Lower lobe of right lung (tissue), 2 donors: ENCODE data around the gene NPC1L1. TPM values are rescaled to one million over a fixed set of nuclear protein-coding genes. Genes with fewer than 3 reads are reported as not detected.

Source experiments
- ATAC-seq, 2 donors: fragments of 200-7000 bp; cut with Tn5 transposase; one replicate each; pipeline ENCODE4 v1.9.1; 2020 to 2022; ENCODE audit warnings: mild to moderate bottlenecking in 2 of 2, moderate library complexity in 2 of 2
- DNase-seq: peaks from one replicate; pipeline ENCODE4 v3.0.0-alpha.2; 2020
- H3K27ac ChIP-seq: fragments of 200-600 bp; one replicate; pipeline ENCODE4 v1.8.0; 2022
- H3K27me3 ChIP-seq: fragments of 200-600 bp; one replicate; pipeline ENCODE4 v1.8.0; 2022; ENCODE audit warnings: low read depth
- H3K36me3 ChIP-seq: fragments of 200-600 bp; one replicate; pipeline ENCODE4 v1.8.0; 2022; ENCODE audit warnings: mild to moderate bottlenecking
- H3K4me1 ChIP-seq: fragments of 200-600 bp; one replicate; pipeline ENCODE4 v1.8.0; 2022
- H3K4me3 ChIP-seq: fragments of 200-600 bp; one replicate; pipeline ENCODE4 v1.8.0; 2022; ENCODE audit warnings: mild to moderate bottlenecking
- H3K9me3 ChIP-seq: fragments of 200-600 bp; one replicate; pipeline ENCODE4 v1.8.0; 2022
- intact Hi-C: fragments of 100-400 bp; cut with DNase I; formaldehyde crosslinking; loops from one replicate; pipeline ENCODE4 v1.11.0; 2022
- total RNA-seq: library from RNA; stranded (reverse); fragmentation: NEBNext Ultra II Directional; extraction: Animal tissue kit (Norgen Biotek cat#: 25700); gene quantifications from one replicate; pipeline ENCODE4 v1.2.1, GENCODE V29; 2021
- TF ChIP-seq, protein P1 (sequence below): fragments of 200-600 bp; IDR thresholded peaks from one replicate; pipeline ENCODE4 v1.8.0; 2022; ENCODE audit warnings: antibody characterized with exemption, mild to moderate bottlenecking
- donor health status: DM: no; HTN: yes; CAD: no; lungs with severe emphysema.

NPC1L1 gene
- total RNA-seq, 1 donor from 2014 or later, result 0.21 TPM

GRCh38 chr7:44539669-44540506 is 1.2 kb downstream of the NPC1L1 start:
- Histone ChIP-seq H3K4me1 (no peaks in the 10 kb centered on the region), H3K27ac (no peak overlapping the region), H3K9me3 (no peaks in the 10 kb centered on the region), H3K4me3 (no peak overlapping the region), H3K27me3 (no peaks in the 10 kb centered on the region), H3K36me3 (no peaks in the 10 kb centered on the region)
- no peak for DNase-seq
- intact Hi-C loops, result no loop called here
- TF ChIP-seq, protein P1, sequence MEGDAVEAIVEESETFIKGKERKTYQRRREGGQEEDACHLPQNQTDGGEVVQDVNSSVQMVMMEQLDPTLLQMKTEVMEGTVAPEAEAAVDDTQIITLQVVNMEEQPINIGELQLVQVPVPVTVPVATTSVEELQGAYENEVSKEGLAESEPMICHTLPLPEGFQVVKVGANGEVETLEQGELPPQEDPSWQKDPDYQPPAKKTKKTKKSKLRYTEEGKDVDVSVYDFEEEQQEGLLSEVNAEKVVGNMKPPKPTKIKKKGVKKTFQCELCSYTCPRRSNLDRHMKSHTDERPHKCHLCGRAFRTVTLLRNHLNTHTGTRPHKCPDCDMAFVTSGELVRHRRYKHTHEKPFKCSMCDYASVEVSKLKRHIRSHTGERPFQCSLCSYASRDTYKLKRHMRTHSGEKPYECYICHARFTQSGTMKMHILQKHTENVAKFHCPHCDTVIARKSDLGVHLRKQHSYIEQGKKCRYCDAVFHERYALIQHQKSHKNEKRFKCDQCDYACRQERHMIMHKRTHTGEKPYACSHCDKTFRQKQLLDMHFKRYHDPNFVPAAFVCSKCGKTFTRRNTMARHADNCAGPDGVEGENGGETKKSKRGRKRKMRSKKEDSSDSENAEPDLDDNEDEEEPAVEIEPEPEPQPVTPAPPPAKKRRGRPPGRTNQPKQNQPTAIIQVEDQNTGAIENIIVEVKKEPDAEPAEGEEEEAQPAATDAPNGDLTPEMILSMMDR, result no peak
- no peak for ATAC-seq

- H3K27me3 ChIP-seq, result no peaks in the 10 kb centered on the region
- ATAC-seq (no peak), DNase-seq (no peak)
- H3K4me3 ChIP-seq, result no peak overlapping the region
- no peak overlapping the region for H3K27ac ChIP-seq
- H3K36me3 ChIP-seq, result no peaks in the 10 kb centered on the region
- H3K9me3 ChIP-seq, result no peaks in the 10 kb centered on the region
- intact Hi-C loops, result no loop called here
- TF ChIP-seq, protein P1, result no peak
- no peaks in the 10 kb centered on the region for H3K4me1 ChIP-seq
Measured at GRCh38 chr7:44538798-44539668, 2.1 kb downstream of the NPC1L1 start.

DNA sequence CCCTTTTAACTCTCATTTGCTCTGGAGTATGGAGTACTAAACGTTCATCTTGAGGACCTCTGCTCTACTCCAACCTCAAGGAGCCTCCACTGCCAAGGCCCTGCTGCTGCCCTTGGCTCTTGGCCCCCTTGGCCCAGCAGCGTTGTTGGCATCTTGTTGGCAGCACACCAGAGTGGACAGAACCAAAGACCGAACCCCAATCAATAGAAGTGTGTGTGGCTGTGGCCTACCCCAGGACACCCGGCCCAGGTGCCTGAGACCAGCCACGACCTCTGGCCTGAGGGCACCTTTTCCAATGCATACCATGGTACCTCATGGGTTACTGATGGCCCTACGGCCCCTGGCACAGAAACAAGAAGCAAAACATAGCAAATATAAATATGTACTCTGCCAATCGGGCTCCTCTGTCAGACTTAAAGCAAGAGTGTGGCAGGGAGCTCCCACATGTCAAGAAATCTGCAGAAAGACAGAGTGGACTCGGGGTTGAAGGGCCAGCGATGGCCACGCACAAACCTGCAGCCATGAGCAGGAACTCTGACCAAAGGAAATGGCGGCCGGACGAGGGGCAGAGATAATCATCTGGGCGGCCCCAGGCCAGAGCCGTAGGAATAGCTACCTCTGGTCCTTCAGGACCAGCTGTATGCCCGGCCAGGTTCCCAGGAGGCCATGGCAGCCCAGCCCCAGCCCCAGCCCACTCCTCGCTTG is 2.9 kb downstream of the NPC1L1 start:
- no peaks in the 10 kb centered on the region for H3K36me3 ChIP-seq
- no peak overlapping the region for H3K4me3 ChIP-seq
- no peaks in the 10 kb centered on the region for H3K27me3 ChIP-seq
- ATAC-seq (no peak), DNase-seq (no peak)
- TF ChIP-seq, protein P1, result no peak
- H3K4me1 ChIP-seq, result no peaks in the 10 kb centered on the region
- intact Hi-C loops, result no loop called here
- H3K9me3 ChIP-seq, result no peaks in the 10 kb centered on the region
- no peak overlapping the region for H3K27ac ChIP-seq

- intact Hi-C loops, result no loop called here
- Histone ChIP-seq H3K27ac (no peak overlapping the region), H3K27me3 (no peaks in the 10 kb centered on the region), H3K9me3 (no peaks in the 10 kb centered on the region), H3K4me3 (no peak overlapping the region), H3K4me1 (no peaks in the 10 kb centered on the region), H3K36me3 (no peaks in the 10 kb centered on the region)
- DNase-seq (no peak), ATAC-seq (no peak)
- TF ChIP-seq, protein P1, result no peak
Measured at GRCh38 chr7:44537442-44537841, 3.7 kb downstream of the NPC1L1 start.

DNA sequence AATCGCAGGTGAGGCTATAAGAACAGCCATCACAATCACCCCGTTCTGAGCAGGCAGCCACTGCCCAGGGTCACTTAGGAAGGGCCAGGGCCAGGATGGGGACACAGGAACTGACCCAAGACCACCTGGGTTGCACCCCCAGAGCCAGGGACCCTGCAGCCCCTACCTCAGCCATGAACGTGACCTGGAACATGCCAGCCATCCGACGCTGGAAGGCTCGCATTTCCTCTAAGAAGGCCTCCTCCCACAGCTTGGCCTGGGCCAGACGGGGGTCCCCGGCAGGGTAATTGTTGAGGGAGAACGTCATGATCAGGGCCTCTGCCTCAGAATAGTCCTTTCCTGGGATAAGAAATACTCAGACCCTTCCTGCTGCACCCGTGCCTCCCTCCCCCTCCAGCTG is 5.0 kb downstream of the NPC1L1 start:
- ATAC-seq (no peak), DNase-seq (no peak)
- H3K27ac ChIP-seq, result no peak overlapping the region
- TF ChIP-seq, protein P1, result no peak
- no peaks in the 10 kb centered on the region for H3K27me3 ChIP-seq
- no peaks in the 10 kb centered on the region for H3K9me3 ChIP-seq
- intact Hi-C loops, result no loop called here
- no peaks in the 10 kb centered on the region for H3K36me3 ChIP-seq
- no peaks in the 10 kb centered on the region for H3K4me1 ChIP-seq
- no peak overlapping the region for H3K4me3 ChIP-seq
